Stimulated activated CD4-positive, alpha-beta T cell treated with anti-CD3 and anti-CD28 coated beads, Interleukin-12 subunit alpha, Interleukin-12 subunit beta, amount 100 ng/mL, for 24 hours (primary cell): ENCODE results near the gene ASS1.

ENCODE experiments used
- DNase-seq, 2 experiments: peaks; one replicate each; pipeline ENCODE4 v3.0.0-alpha.2; 2020; ENCODE audit warnings: low read depth in 2 of 2

Gene ASS1

GRCh38 chr9:130454096-130454811 lies 9.5 kb downstream of the ASS1 start:
- DNase-seq = no peak

GRCh38 chr9:130454812-130455325 lies 10.1 kb downstream of the ASS1 start:
- DNase-seq = no peak

GRCh38 chr9:130458027-130458803 lies 13.5 kb downstream of the ASS1 start:
- DNase-seq = no peak

GRCh38 chr9:130458804-130459067 lies 14.0 kb downstream of the ASS1 start:
- DNase-seq = no peak

DNA sequence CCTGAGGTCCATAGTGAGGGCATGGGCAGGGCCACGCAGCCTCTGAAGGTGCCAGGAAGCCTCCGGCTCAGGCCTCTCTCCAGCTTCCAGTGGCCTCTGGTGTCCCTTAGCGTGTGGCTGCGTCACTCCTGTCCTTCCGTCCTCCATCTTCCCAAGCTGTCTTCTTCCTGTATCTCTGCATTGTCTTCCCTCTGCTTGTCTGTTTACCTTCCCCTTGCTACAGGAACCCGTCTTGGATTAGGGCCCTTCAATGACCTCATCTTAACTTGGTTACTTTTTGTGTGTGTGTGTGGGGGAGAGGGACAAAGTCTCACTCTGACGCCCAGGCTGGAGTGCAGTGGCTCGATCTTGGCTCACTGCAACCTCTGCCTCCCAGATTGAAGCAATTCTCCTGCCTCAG lies 14.4 kb downstream of the ASS1 start:
- no peak for DNase-seq

- no peak for DNase-seq
Measured at GRCh38 chr9:130459941-130460669, 15.3 kb downstream of the ASS1 start.

DNA sequence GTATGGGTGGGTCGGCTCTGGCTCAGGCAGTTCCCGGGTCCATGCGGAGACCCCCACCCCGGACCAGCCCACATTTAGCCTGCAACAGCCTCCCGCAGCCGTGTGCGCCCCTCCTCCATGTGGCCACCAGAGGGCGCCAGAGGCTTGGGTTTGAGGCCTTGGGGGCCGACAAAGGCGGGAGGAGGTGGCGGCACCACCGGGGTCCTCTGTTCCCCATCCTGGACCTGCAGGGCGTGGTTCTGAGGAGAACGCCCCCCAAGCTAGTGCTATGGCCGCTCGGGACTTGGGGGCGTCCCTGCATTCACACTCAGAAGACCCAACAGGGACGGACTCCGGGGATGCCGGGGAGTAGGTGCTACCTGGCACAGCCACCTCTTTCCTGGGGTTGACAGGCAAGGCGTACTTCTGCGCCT lies 16.5 kb downstream of the ASS1 start:
- peak; percentile 33 to 66 for DNase-seq

GRCh38 chr9:130461731-130462130 lies 17.0 kb downstream of the ASS1 start:
- DNase-seq = no peak

GRCh38 chr9:130462685-130463540 lies 18.2 kb downstream of the ASS1 start:
- no peak for DNase-seq

DNA sequence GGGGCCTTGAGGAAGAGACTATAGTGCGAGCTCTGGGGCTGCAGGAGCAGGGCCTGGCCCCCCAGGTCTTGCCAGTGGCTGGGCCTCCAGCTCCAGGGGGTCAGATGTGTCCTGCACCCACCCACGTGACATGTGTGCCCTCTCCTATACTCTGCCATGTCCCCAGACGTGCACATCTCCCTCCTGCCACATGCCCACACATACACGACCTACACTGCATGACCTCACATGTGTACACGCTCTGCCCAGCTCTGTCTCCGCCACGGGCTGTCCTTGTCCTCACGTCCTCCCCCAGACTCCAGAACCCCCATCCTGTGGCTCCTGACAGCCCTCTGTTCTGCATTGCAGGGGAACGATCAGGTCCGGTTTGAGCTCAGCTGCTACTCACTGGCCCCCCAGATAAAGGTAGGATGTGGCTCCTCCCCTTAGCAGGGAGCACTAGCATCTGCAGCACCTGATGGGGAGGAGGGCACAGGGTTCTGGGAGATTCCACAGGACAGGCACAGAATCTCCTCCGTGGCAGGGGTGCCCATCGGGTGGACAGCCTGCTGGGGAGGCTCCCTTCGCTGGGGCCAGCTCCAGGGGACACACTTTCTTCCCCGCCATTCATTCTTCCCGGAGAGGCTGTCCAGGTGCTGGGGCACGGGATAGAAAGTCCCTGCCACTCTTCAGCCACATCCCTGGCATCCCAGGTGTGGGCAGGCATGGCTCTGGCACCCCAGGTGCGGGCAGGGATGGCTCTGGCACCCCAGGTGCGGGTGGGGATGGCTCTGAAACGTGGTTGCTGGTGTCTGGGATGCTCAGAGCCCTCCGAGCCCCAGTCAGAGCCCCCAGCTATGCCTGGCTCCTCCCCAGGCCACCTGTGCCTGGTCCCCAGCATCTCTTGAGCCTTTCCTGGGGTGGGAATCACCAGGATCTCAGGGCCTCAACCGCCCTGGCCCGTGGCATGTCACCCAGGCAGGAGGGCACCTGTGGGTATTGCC lies 19.3 kb downstream of the ASS1 start:
- DNase-seq = no peak

GRCh38 chr9:130465383-130466096 lies 20.8 kb downstream of the ASS1 start:
- no peak for DNase-seq

DNA sequence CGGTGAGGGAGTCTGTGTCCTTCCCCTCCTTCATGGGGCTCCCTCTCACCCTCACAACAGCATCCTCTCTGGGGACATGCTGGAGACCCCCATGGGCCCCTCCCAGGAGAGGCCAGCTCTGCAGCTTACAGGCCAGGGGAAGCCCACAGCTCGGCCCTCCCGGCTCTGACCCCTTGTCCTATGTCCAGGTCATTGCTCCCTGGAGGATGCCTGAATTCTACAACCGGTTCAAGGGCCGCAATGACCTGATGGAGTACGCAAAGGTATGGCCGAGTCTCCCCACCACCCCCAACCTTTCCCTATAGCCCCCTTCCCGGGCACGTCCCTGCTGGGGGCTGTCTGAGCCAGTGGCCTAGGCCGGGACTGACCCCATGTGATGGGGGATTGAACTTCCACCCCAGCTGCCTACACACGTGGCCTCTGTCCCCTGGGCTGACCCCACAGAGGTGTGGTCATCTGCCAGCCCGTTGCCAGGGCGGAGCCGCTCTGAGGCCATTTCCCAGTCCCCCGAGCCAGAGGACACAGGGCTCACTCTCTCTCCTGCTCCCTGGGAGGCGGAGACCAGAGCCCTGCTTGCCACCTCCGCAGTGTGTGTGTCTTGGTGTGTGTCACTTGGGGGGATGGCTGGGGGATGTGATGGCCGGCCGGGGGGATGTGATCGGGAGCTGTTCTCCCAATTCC lies 21.9 kb downstream of the ASS1 start:
- DNase-seq = no peak

DNA sequence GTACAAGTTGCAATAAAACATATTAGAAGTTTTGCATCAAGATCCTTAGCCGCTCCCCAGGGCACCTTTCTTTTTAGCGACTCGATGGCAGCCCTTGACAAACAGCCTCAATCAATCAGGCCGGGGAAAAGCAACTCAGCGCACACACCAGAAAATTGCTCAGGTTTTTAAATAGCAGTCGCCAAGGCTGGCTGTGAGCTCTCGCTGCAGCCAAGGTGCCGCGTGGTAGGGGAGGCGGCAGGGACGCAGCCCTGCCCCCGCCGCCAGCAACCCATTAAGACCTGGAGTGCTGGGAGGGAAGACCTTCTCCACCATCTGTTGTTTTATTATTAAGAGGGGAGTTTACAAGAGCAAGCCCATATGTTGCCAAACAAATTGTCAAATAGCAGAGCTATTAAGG lies 22.6 kb downstream of the ASS1 start:
- DNase-seq = no peak

GRCh38 chr9:130468566-130468965 lies 23.8 kb downstream of the ASS1 start:
- no peak for DNase-seq

DNA sequence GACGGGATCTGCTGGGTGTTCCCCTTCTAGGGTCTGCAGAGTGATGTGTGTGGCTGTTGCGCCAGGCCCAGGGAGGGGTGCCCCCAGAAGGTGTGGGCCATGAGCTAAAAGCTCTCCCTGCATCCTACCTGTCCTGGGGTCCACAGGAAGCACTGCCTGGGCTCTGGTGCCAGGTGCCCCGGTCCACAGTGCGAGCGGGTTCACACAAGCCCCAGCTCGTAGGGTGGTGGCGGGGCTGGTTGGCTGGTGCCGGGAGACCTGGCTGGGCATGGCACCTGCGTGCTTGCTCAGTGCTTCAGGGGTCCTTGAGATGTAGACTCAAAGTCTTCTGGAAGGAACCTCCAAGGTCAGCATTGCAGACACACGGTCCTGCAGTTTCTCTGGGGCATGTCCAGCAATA lies 25.5 kb downstream of the ASS1 start:
- no peak for DNase-seq

DNA sequence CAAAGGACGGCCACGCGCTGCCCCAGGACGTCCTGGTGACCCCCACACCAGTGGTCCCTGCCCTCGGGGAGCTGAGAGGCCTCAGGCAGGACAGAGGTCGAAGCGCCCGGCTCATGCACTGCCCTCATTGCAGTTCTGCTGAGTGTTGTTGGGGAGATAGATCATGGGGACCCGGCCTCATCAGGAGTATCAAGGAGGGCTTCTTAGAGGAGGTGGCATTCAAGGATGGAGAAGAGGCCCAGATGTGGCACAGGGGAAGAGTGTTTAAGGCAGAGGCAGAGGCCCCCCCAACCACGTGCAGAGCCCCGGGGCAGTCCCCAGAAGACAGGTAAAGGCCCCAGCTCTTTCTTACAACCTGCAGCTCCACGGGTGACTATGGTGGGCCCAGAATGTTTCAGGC lies 26.2 kb downstream of the ASS1 start:
- DNase-seq = no peak

DNA sequence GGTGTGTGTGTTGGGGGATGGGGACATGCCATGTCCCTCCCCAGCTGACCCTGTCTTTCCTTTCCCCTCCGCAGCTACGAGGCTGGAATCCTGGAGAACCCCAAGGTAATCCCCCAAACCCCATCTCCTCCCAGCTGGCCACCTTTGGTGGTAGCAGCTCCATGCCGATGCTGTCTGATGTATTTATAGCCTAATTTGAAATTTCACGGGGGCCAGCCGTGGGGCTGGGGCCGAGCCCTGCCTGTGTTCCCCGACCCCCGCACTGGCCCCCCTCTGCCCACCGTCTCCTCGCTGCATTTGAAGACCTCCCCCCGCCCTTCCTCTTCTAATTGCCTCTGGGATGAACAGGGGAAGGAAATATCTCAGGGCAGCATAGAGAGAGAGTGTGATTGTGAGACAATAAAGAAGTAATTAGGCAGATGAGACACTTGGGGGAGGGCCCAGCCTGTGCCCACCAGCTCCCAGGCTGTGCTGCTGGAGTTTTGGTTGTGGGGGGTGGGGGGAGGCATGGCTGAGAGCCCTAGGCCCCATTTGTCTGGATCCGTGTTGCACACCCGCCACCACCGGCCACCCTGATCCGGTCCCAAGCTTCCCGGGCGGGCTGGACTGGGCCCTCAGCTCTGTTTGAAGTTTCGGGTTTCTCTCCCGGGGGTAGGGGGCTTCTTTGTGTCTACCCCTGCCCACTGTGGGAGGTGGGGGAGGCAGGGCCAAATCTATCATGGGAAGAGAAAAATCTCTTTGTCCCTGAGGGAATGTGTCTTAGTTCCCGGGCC lies 26.8 kb downstream of the ASS1 start:
- DNase-seq = no peak

DNA sequence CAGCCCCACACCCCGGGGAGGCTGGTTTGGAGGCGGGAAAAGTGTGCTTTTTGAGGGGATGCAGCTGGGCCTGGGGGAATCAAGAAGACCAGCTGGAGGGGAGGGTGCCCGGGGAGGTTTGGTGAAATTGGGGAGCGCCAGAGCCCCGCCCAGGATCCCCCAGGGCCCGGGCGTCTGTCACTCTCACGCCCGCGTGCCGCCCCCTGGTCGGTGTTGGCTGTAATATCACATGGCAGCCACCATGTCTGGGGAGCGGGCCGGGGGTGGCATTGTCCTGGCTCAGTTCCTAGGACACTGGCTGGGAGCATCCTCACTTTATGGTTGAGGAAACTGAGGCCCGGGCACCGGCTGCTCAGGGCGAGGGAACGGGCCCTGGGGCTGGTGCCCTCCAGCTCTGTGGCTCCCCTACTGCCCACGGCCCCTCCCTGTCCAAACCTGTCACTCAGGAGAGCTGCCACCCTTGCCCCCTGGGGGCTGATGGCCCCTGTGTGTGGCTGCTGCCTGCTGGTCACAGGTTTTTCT lies 27.5 kb downstream of the ASS1 start:
- no peak for DNase-seq
